ENCODE measurements around the gene MBTD1. TPM values are rescaled to one million over a fixed set of nuclear protein-coding genes. Genes with fewer than 3 reads are reported as not detected.
"Not testable (repeated sequence)": the region's sequence is repeated elsewhere in the genome, so short reads cannot be mapped to it uniquely, and the experiment has no call there.

MBTD1 gene
- total RNA-seq, 2 donors from 2014 or later = 15.5 to 16.9 TPM

- Histone ChIP-seq H3K27me3 (no peaks in the 10 kb centered on the region), H3K9me3 (no peaks in the 10 kb centered on the region), H3K4me3 (no peak overlapping the region), H3K27ac (no peak overlapping the region), H3K36me3 (replicated peaks in 1 of 2; ENCODE audit: insufficient read depth in 1 of 2, low read depth in 2 of 2) (no peaks in the 10 kb centered on the region), H3K4me1 (peaks cover 10% of the 10 kb centered on the region)
- ATAC-seq (no peak), DNase-seq (no peak)
- 68 to 73% methylated on average over 4 of the region's 4 CpGs for WGBS, 2 donors
- no peak for TF ChIP-seq POLR2A (IDR thresholded peaks at IDR 0.05)
- TF ChIP-seq, protein P1, sequence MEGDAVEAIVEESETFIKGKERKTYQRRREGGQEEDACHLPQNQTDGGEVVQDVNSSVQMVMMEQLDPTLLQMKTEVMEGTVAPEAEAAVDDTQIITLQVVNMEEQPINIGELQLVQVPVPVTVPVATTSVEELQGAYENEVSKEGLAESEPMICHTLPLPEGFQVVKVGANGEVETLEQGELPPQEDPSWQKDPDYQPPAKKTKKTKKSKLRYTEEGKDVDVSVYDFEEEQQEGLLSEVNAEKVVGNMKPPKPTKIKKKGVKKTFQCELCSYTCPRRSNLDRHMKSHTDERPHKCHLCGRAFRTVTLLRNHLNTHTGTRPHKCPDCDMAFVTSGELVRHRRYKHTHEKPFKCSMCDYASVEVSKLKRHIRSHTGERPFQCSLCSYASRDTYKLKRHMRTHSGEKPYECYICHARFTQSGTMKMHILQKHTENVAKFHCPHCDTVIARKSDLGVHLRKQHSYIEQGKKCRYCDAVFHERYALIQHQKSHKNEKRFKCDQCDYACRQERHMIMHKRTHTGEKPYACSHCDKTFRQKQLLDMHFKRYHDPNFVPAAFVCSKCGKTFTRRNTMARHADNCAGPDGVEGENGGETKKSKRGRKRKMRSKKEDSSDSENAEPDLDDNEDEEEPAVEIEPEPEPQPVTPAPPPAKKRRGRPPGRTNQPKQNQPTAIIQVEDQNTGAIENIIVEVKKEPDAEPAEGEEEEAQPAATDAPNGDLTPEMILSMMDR (IDR thresholded peaks at IDR 0.05) = no peak
- intact Hi-C loops (cut with DNase I) = no loop called here
Observed at GRCh38 chr17:51230306-51230705, 29.5 kb downstream of the MBTD1 start.

- Histone ChIP-seq H3K27ac (no peak overlapping the region), H3K27me3 (no peaks in the 10 kb centered on the region), H3K9me3 (no peaks in the 10 kb centered on the region), H3K36me3 (replicated peaks in 1 of 2; ENCODE audit: insufficient read depth in 1 of 2, low read depth in 2 of 2) (no peaks in the 10 kb centered on the region), H3K4me3 (no peak overlapping the region), H3K4me1 (peaks cover 14% of the 10 kb centered on the region)
- no peak for TF ChIP-seq POLR2A (IDR thresholded peaks at IDR 0.05)
- TF ChIP-seq, protein P1 (IDR thresholded peaks at IDR 0.05) = no peak
- ATAC-seq (no peak), DNase-seq (no peak)
- intact Hi-C loops (cut with DNase I) = no loop called here
- WGBS, 2 donors = 90 to 97% methylated on average over 3 of the region's 3 CpGs
Observed at GRCh38 chr17:51229889-51230288, 30.0 kb downstream of the MBTD1 start.

GRCh38 chr17:51228161-51228560 lies 31.7 kb downstream of the MBTD1 start:
- Histone ChIP-seq H3K9me3 (no peaks in the 10 kb centered on the region), H3K4me3 (no peak overlapping the region), H3K27me3 (no peaks in the 10 kb centered on the region), H3K27ac (no peak overlapping the region), H3K36me3 (replicated peaks in 1 of 2; ENCODE audit: insufficient read depth in 1 of 2, low read depth in 2 of 2) (no peaks in the 10 kb centered on the region), H3K4me1 (peaks cover 29% of the 10 kb centered on the region)
- ATAC-seq (no peak), DNase-seq (no peak)
- 58 to 80% methylated on average over 4 of the region's 4 CpGs for WGBS, 2 donors
- TF ChIP-seq, protein P1 (IDR thresholded peaks at IDR 0.05) = no peak
- intact Hi-C loops (cut with DNase I) = no loop called here

DNA sequence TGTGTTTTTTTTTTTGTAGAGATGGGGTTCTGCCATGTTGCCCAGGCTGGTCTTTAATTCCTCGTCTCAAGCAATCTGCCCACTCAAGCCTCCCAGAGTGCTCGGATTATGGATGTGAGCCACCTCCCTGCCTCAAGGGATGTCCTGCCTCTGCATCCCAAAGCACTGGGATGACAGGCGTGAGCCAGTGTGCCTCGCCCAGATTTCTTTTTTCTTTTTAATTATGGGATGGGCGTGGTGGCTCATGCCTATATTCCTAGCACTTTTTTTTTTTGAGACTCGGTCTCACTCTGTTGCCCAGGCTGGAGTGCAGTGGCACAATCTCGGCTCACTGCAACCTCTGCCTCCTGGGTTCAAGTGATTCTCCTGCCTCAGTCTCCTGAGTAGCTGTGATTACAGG lies 34.3 kb downstream of the MBTD1 start:
- WGBS, 2 donors = 90 to 94% methylated on average over 7 of the region's 7 CpGs
- H3K4me3 ChIP-seq; DNase-seq; H3K27ac ChIP-seq; H3K36me3 ChIP-seq (replicated peaks in 1 of 2; ENCODE audit: insufficient read depth in 1 of 2, low read depth in 2 of 2); ATAC-seq; H3K27me3 ChIP-seq; H3K9me3 ChIP-seq; intact Hi-C loops (cut with DNase I): not testable (repeated sequence)
- H3K4me1 ChIP-seq = peaks cover 21% of the 10 kb centered on the region

- DNase-seq (no peak), ATAC-seq (no peak)
- Histone ChIP-seq H3K4me1 (peaks cover 21% of the 10 kb centered on the region), H3K27me3 (no peaks in the 10 kb centered on the region), H3K27ac (peak overlapping the region in 2 of 4 donors; percentile 27 to 33), H3K9me3 (no peaks in the 10 kb centered on the region), H3K36me3 (replicated peaks in 1 of 2; ENCODE audit: insufficient read depth in 1 of 2, low read depth in 2 of 2) (peaks cover 0 to 2% of the 10 kb centered on the region in 2 donors), H3K4me3 (no peak overlapping the region)
- WGBS, 2 donors = 22 to 25% methylated on average over 10 of the region's 10 CpGs
- intact Hi-C loops (cut with DNase I) = no loop called here
- no peak for TF ChIP-seq POLR2A (IDR thresholded peaks at IDR 0.05)
Observed at GRCh38 chr17:51224402-51225262, 35.2 kb downstream of the MBTD1 start.

DNA sequence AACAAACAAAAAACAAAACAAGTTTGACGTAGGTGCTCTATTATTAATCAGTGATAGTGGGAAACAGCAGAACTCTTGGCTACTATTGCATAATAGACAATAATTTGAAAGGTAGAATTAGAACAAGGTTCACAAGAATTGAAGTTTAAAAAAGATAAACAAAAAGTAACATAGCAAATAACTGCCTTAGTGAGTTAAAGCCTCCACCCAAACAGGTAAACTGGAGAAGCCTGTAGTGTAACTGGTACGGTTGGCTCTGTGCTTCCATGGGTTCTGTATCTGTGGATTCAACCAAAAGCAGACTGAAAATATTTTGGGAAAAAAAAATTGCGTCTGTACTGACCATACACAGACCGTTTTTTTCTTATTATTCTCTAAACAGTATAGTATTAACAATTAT lies 38.5 kb downstream of the MBTD1 start:
- ATAC-seq (no peak), DNase-seq (no peak)
- 71 to 83% methylated on average over 4 of the region's 4 CpGs for WGBS, 2 donors
- TF ChIP-seq, protein P1 (IDR thresholded peaks at IDR 0.05) = no peak
- TF ChIP-seq POLR2A (IDR thresholded peaks at IDR 0.05) = no peak
- H3K27ac ChIP-seq = no peak overlapping the region
- H3K36me3 ChIP-seq (replicated peaks in 1 of 2; ENCODE audit: insufficient read depth in 1 of 2, low read depth in 2 of 2) = peaks cover 0 to 16% of the 10 kb centered on the region in 2 donors
- intact Hi-C loops (cut with DNase I) = no loop called here
- H3K4me3 ChIP-seq = no peak overlapping the region
- H3K4me1 ChIP-seq = peaks cover 21% of the 10 kb centered on the region
- no peaks in the 10 kb centered on the region for H3K27me3 ChIP-seq
- no peaks in the 10 kb centered on the region for H3K9me3 ChIP-seq

Measured in body of pancreas (tissue), 4 donors.